Ammon's horn (tissue), 1 donor: ENCODE measurements around the gene NSUN6.

Experiments
- DNase-seq: peaks from one replicate; pipeline ENCODE4 v3.0.0-alpha.2; 2016; ENCODE audit warnings: low spot score

Gene NSUN6

GRCh38 chr10:18498998-18499397 lies 152.4 kb downstream of the NSUN6 start:
- no peak for DNase-seq

GRCh38 chr10:18497806-18498369 lies 153.5 kb downstream of the NSUN6 start:
- DNase-seq: no peak
